AG04450 (cell line): ENCODE measurements around the gene KRTAP10-4. TPM values are rescaled to one million over a fixed set of nuclear protein-coding genes. Genes with fewer than 3 reads are reported as not detected.
"Not testable (repeated sequence)": the region's sequence is repeated elsewhere in the genome, so short reads cannot be mapped to it uniquely, and the experiment has no call there.

Experiments used
- CTCF ChIA-PET: fragments of 300-600, 350-600 bp; formaldehyde crosslinking; extraction: SDS; loops from one replicate; lab custom pipeline; 2022; ENCODE audit warnings: antibody characterized with exemption, inconsistent platforms; lab: Charles Lee
- POLR2A ChIA-PET: fragments of 350-600 bp; formaldehyde crosslinking; extraction: SDS; loops from one replicate; lab custom pipeline; 2021; ENCODE audit warnings: antibody characterized with exemption, inconsistent platforms; lab: Yijun Ruan, JAX
- DNase-seq: peaks from one replicate; pipeline ENCODE4 v3.0.0-alpha.2; 2011; ENCODE audit warnings: low read depth, low spot score
- H3K27ac ChIP-seq: one replicate; pipeline ENCODE4 v1.5.1; 2012; ENCODE audit warnings: low read depth, low read length, control low read depth
- H3K27me3 ChIP-seq: one replicate; pipeline ENCODE4 v1.6.0; 2012; ENCODE audit warnings: low read length; ENCODE audit not compliant: control insufficient read depth, insufficient read depth
- H3K4me3 ChIP-seq: 2 replicates; pipeline ENCODE4 v1.5.1; 2011; ENCODE audit warnings: mild to moderate bottlenecking, low read depth, low read length, control low read depth
- H3K9me3 ChIP-seq: 2 replicates; pipeline ENCODE4 v1.5.1; 2012; ENCODE audit warnings: low read length; ENCODE audit not compliant: control insufficient read depth, insufficient read depth
- polyA plus RNA-seq: library from polyadenylated mRNA; depleted of rRNA; stranded (reverse); fragments of >200 nt; gene quantifications from 2 replicates; pipeline ENCODE4 v1.2.3, GENCODE V29; 2011
- TF ChIP-seq, protein P1 (sequence below): IDR thresholded peaks from 2 replicates; pipeline ENCODE4 v1.5.1; 2011; ENCODE audit warnings: low read depth, low read length, control low read depth, inconsistent platforms

The KRTAP10-4 gene
- polyA plus RNA-seq, 1 experiment = not detected

DNA sequence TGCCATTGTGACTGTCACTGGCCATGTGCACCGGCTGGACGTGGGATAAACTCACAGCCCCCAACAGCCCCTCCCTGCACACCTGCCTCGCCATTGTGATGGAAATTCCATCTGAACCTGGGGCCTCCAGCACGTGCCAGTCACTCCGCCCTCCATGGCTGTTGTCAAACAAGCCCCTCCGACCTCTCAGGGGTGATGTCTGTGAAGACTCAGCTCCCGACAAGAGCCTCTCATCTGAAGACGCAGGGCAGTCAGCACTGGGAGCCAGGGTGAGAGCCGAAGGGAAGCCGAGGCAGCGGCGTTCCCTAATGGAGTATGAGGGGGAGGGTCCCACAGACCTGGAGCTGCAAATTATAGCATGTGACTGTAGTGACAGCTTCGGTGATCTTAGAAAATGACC lies 20.8 kb upstream of the KRTAP10-4 start:
- ChIA-PET CTCF (no interaction called here), POLR2A (interaction anchor here (1.1 kb wide), 1 partner anchor 98 kb away, joined by 6 read pairs; the partner anchor contains the start of gene LRRC3)
- no peak for DNase-seq
- TF ChIP-seq, protein P1, sequence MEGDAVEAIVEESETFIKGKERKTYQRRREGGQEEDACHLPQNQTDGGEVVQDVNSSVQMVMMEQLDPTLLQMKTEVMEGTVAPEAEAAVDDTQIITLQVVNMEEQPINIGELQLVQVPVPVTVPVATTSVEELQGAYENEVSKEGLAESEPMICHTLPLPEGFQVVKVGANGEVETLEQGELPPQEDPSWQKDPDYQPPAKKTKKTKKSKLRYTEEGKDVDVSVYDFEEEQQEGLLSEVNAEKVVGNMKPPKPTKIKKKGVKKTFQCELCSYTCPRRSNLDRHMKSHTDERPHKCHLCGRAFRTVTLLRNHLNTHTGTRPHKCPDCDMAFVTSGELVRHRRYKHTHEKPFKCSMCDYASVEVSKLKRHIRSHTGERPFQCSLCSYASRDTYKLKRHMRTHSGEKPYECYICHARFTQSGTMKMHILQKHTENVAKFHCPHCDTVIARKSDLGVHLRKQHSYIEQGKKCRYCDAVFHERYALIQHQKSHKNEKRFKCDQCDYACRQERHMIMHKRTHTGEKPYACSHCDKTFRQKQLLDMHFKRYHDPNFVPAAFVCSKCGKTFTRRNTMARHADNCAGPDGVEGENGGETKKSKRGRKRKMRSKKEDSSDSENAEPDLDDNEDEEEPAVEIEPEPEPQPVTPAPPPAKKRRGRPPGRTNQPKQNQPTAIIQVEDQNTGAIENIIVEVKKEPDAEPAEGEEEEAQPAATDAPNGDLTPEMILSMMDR = no peak
- H3K27me3 ChIP-seq = peaks cover 8% of the 10 kb centered on the region
- H3K4me3 ChIP-seq = no peak overlapping the region
- H3K9me3 ChIP-seq = no peaks in the 10 kb centered on the region; the same call in 1 of the 2 replicates
- no peak overlapping the region for H3K27ac ChIP-seq

DNA sequence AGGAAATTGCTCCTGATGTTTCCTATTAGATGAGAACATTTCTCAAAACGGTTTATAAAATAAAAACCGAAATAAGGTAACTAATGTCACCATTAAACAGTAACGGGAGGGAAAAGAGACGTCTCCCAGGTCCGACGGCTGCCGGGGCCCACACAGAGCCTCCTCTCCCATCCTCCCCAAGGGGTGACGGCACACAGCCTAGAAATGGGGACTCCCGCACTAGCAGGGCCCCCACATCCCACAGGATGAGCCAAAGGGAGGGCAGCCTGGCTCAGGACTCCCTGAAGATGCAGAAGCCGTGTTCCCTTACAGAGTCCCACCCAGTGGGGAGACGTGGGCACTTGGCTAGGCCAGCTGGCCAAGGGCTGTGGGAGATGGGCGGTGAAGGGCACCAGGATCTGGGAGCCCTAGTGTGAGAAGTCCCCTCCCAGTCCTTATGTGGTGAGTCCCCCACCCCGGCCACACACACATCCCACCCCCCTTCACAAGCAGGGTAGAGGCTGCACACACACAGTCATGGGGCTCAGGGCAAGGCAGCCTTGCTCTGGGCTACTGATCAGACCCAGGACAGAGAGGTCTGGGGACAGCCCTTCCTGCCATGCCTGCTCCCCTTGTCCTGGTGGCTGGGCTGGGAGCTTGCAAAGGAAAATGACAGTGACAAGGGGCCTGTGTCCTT lies 18.2 kb upstream of the KRTAP10-4 start:
- TF ChIP-seq, protein P1 = no peak
- Histone ChIP-seq H3K9me3 (no peaks in the 10 kb centered on the region), H3K4me3 (no peak overlapping the region), H3K27ac (no peak overlapping the region), H3K27me3 (peaks cover 5% of the 10 kb centered on the region)
- CTCF ChIA-PET = no interaction called here
- no peak for DNase-seq
- POLR2A ChIA-PET = no interaction called here

- Histone ChIP-seq H3K4me3 (no peak overlapping the region), H3K9me3 (no peaks in the 10 kb centered on the region), H3K27me3 (peaks cover 5% of the 10 kb centered on the region), H3K27ac (no peak overlapping the region)
- ChIA-PET CTCF (no interaction called here), POLR2A (no interaction called here)
- no peak for DNase-seq
- TF ChIP-seq, protein P1 = no peak
Observed at GRCh38 chr21:44556879-44557278, 16.6 kb upstream of the KRTAP10-4 start.

DNA sequence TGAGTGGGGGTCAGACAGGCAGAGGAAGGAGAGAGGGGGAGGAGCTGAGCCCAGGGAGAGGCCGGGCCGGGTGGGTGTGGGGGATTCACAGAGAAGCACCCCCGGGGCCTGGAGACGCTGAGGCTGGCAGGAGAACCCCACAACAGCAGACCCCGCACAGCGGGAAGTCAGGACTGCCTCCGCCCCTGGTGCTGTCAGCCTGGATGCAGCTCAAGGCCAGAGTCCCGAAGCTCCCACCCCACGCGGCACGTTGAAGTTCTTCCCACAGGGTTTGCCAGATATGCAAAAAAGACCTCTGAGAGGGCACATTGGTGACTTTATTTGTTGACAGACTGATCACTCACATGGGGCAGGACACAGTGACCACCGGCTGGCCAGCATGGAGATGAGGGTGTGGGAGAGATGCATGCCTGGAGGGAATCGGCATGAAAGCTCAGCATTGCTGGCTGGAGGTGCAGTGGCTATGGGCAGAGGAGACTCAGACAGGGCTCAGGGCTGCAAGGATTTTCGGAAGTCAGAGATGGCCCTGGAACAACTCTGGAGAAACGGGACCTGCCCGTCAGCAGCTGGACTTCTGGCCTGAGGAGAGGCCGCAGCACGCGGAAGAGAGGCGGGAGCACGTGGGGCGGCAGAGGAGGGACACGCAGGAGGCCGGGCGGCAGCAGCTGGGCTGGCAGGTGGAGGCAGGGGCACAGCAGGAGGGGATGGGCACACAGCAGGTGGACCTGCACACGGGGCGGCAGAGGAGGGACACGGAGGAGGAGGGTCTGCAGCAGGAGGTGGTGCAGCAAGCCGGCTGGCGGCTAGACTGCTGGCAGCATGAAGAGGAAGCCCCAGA lies 15.8 kb upstream of the KRTAP10-4 start:
- ChIA-PET CTCF (no interaction called here), POLR2A (no interaction called here)
- H3K27me3 ChIP-seq = peaks cover 5% of the 10 kb centered on the region

DNA sequence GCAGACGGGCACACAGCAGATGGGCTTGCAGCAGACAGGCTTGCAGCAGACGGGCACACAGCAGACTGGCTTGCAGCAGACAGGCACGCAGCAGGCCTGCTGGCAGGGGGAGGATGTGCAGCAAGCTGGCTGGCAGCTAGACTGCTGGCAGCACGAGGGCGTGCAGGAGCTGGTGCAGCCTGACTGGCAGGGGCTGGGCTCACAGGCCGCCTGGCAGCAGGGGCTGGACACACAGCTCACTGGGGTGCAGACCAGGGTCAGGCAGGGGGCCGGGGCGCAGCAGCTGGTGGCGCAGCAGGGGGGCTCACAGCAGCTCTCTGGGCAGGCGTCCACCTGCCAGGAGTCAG lies 15.2 kb upstream of the KRTAP10-4 start:
- CTCF ChIA-PET, DNase-seq, H3K4me3 ChIP-seq, H3K9me3 ChIP-seq, H3K27me3 ChIP-seq, POLR2A ChIA-PET, H3K27ac ChIP-seq: not testable (repeated sequence)

More for the DNA sequence above, 15.8 kb upstream of the KRTAP10-4 start:
- DNase-seq = no peak
- H3K27ac ChIP-seq = no peak overlapping the region
- no peaks in the 10 kb centered on the region for H3K9me3 ChIP-seq
- no peak overlapping the region for H3K4me3 ChIP-seq
- TF ChIP-seq, protein P1 = no peak
